NCI-H128 (cell line): ENCODE measurements around the gene MYOM3.

Experiments used
- DNase-seq: peaks from one replicate; lab custom pipeline; 2025; ENCODE audit not compliant: unreplicated experiment; lab: John Stamatoyannopoulos, UW

The MYOM3 gene

DNA sequence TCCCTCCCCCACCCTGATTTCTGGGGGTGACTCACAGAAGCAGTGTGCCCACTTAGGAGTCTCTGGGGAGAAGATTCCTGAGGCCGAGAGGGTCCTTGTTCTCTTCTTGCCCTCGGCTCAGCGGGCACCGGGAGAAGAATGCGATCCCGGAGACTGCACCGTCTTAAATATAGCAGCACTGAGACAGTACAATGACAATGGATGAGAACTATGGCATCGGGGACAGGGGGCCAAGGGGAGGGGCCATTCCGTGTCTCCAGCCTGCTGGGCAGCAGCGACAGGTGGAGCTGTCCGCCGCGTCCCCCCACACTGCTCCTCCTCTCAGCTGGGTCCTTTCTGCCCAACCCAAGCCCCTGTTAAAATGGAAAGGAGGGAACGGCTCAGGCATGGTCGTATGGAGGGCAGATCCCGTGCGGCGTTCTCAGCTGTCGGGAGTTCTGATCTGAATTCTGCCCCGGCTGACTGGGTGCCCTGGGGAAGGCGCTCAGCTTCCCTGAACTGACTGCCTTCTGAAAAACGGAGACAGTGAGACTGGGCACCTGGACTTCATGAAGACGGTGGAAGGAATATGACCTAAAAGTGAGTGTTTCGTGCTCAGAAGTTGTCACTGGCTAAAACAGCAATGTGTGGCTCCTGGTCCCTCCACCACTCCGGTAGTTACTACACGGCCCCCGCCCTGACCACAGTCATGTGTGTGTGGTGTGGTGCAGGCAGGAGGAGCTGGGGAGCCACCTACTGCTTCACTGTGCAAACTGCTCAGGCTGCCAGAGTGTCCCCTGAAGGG, at the start of gene MYOM3:
MYOM3 (minus strand) TSS at position 140 of the 784 bp plus-strand sequence. CDS start 3,499 bp downstream, outside the sequence.
- DNase-seq = peak; percentile 60

DNA sequence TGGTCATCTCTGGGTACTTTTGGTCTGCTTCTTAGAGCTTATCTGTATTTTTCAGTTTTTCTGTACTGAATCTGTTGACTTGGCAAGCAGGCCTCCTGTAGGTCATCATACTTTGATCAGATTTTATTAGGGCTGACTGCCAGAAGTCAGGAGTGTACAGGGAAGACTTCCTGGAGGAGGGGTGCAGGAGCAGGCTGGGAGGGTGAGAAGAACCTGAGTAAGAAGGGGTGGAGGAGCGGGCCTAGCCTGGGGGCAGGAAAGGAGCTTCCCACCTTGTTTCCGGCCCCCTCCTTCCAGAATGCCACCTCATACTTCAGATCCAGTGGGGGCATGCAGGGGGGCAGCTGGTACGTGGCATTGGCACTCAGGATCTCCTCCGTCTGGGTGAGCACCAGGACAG, 49.3 kb upstream of the MYOM3 start:
- no peak for DNase-seq

DNA sequence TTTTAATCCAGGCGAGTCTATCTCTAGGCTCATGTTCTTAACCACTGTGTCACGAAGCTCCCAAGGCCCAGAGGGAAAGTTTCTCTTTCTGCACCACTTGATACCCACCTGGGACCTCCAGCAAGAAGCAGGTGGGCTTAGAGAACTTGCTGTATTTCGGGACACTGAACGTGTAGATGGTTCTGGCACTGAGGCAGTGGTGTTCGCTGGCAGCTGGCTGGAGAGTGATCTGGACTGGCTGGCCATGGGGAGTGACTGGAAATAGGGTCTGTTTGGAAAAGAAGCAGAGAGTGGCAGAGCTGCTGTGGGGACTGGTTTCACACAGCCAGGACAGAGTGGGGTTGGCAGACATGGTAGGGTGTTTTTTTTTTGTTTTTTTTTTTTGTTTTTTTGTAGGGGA, 47.4 kb upstream of the MYOM3 start:
- no peak for DNase-seq

DNA sequence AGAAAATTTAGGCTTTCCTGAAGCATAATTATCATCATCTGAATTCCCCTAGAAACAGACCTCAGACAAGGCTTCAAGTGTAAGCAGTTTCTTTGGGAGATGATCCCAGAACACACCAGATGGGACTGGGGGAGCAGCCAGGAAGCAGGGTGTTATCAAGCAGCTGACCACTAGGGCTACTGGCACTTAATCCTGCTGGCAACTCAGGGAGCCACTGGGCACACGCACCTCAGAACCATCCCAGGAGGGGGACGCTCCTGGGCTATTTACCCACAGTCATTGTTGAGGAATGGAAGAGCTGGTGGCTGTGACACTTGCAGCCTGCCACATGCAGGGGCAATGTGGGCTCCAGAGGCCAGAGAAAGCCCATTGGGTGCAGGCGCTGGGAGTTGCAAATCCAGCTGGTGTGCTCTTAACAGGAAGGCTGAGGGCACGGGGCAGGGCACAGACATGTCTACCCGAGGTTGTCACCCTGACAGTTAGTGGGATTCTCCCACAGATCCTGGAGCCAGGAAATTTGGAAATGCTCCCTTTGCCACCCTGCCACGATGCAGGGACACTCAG, 46.1 kb upstream of the MYOM3 start:
- DNase-seq = no peak

DNA sequence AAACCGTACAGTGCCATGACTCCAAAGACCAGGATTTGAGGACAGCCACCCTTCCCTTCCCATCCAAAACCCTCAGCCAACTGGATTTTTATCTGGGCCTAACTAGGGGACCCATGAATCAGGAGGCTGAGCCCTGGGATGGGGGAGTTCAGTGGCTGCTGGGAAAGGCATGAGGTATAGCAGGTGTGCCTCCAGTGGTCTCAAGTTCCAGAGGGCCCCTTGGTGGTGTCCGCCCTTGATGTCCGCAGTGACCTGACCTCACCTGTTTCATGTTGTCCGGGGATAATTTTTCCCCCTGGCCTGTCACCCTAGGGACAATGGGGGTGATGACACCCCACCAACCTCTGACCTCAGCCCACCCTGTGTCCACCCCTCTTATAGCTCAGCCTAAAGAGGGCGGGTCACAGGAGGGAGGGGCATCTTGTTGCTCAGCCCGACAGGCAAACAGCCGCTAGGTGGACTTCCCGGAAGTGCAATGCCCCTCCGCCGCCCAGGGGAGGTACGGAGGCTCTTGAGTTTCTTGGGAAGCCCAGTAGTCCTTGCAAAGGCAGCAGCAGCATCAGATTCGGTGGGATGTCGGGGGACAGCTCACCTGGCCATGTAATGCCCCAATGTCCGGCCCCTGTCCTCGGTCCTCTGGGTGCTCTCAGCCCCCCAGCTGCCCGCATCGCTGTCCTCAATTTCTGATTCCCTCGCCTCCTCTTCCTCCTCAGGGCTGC, 44.8 kb upstream of the MYOM3 start:
- DNase-seq = no peak

DNA sequence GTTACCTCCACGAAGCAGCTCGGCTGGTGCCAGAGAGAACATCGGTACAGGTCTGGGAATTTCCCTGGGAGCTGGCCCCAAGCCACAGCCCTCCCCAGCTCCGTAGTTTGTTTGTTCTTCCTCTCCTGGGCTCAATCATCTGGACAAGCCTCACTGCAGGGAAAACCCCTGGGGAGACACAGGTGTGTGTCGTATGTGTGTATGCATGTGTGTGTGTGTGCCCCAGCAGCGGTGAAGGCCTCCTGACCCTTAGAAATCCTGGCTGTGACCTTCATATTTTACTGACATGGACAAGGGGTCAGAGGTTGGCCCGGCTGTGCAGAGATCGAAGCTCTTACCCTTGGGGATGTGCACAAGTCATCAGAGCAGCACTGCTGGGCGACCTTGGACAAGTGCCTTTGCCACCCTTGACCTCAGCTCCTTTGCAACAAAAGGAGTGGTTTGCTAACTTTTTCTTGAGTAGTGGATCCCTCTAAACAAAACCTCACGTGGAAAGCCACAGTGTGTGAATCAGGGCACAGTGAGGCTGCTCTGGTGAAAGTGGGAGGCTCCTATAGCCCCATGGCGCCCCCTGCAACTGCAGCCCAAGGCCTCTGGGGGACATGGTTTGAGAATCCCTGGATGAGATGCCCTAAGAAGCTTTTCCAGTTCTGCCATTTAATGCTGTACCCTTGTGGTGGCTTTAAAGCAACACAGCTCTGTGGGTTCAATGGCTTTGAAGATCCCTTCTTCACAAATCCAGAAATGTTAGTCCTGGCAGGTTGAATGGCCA, 43.3 kb upstream of the MYOM3 start:
- DNase-seq = no peak

DNA sequence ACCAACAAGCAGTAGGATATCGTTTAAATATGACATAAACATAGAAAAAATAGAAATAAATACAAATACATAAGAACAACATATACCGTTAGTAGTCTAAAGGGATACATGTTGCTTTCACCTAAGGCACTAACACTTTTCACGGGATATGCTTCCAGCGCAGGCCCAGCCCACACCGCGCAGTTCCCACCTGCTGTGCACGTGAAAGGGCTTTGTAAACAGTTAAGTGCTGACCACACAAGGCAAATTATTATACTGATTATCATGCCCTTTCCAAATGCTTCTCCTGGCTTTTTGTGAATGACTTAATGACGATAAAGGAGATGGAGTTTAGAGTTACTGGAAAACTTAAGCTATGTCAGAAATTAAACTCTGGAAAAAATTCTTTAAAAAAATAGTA, 42.3 kb upstream of the MYOM3 start:
- peak; percentile 11 for DNase-seq

DNA sequence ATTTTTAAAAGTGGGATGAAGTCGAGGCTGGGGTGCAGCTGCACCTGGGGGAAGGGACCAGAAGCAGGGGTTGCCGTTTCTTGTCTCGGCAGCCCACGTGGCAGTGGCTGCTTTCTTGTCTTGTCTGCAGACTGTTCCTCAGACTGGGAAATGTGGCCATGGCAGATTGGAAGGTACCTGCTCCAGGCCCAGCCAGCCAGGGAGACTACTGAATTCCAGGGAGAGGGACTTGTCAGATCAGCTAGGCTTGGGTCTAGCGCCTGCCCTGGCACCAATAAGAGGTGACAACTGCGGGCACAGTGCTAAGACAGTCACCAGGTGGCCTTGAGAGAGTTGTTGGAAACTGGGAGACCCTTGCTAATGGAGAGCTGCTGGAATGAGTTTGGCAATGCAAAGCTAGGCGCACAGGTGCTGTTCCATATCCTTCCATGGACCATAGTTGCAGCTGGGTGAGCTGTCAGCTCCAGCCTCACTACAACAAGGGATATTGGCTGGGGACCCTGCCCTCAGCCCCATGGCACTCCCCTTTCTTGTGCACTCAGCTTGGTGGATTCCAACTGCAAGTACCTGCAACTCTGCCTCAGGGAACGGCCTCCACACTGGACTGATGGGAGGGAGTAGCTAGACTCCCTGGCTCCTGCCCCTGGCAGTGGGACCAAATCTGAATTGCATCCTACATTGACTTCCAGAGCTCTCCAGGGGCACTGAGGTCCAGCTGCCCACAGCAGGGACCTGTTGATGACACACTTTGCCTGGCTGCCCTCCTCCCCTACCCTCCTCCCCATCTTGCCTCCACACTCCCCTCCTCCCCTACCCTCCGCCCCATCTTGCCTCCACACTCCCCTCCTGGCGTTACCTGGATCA, 40.9 kb upstream of the MYOM3 start:
- DNase-seq = no peak

DNA sequence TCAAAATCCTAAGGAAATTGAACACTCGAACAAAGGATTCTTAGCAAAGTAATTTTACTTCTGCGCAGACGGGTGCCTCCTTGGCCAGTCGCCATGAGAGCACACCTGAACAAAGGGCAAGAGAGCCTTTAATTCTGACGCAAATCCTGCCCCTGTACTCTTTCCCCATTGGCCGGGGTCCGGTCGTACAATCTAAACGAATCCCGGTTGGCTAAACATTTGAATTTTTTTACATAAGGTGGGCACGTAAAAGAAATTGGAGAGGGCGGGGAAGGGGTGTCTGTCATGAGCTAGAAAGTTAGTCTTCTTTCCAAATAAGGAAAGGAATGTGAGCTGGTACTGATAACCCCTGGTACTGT, 39.2 kb upstream of the MYOM3 start:
- peak; percentile 88 for DNase-seq

DNA sequence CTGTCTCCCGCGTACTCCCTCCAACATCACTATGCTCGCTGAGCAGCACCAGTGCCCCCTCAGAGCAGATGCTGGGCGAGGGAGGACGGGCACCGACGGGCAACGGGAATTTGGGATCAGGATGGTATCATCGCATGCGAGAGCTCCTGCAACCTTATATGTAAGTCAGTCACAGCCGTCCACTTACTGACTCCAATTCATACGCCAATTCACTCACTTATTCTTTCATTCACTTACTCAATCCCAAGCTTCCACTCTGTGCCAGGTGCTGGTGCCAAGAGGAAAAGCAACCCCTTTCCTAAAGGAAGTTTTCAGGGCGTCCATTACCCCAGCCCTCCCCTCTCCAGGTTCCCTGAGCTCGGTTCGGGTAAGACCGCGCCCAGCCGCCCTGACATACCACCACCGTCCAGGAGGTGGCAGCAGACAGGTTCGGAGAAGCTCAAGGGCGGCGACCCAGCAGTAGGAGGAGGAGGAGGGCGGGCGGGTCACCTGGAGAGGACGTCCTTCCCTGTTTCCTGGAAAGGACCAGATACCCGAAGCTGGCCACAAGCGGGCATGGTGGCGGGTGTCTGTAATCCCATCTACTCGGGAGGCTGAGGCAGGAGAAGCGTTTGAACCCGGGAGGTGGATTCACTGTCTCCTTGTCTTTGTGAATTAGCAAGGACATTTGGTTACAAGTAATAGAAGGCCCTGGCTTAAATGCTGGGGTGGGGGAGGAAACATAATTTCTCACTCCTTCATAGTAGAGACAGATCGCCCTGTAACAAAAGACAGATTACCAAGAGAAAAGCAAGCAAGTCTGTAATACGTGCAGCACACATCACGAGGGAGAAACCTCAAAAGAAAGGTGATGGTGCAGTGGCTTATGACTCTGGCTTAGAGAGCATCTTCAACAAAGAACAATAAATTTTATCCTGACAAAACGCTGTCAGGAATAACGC, 38.6 kb upstream of the MYOM3 start:
- DNase-seq = peak; percentile 88

DNA sequence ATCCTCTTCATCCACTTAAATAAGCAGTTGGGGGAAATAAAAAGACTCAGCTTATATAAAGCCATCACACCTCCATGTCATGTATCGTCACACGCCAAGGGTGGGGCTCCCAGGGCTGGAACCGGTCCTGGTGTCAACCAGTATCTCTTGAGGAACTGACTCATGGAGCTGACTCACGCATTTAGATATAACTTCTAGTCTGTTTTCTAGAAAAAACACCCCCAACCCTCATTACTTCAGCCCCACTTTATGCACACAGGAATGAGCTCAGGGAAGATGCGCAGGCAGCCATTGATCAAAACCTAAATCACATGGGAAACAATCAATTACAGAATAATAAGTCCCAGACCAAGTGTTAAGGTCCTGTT, 37.9 kb upstream of the MYOM3 start:
- DNase-seq = no peak

DNA sequence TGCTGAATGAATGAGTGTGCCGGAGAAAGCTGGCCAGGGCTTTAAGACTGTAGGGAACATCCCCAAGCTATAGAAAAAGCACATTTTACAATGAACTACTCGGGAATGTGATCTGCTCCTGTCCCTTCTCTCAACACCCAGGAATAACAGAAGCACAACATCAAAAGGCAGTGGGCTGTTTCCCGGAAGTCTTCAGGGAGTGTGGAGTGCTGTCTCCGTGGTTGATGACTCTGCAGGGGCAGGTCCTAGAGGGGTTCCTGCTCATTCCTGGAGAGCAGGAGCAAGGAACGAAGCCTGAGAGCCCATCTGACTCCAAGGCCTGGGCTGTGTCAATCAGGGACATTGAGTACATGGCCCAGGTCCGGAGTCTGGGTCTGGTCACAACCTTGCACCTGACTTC, 35.9 kb upstream of the MYOM3 start:
- no peak for DNase-seq

DNA sequence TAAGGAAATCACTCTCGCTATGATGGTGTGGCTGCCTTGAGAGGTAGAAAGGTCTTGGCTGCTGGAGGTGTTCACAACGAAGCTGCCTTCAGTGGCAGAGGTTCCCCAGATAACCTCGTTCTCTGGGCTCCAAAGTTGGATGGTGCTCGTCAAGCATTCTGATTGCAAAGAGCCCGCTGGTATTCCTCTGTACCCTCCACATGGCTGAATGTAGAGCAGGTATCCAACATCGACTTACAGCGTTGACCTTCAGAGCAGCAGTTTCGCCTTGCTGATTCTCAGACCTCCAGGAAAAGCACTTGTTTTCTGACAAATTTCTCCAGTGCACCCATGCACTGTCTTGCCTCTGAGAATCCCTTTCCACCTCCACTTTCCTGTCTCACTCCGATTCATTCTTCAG, 35.3 kb upstream of the MYOM3 start:
- no peak for DNase-seq

DNA sequence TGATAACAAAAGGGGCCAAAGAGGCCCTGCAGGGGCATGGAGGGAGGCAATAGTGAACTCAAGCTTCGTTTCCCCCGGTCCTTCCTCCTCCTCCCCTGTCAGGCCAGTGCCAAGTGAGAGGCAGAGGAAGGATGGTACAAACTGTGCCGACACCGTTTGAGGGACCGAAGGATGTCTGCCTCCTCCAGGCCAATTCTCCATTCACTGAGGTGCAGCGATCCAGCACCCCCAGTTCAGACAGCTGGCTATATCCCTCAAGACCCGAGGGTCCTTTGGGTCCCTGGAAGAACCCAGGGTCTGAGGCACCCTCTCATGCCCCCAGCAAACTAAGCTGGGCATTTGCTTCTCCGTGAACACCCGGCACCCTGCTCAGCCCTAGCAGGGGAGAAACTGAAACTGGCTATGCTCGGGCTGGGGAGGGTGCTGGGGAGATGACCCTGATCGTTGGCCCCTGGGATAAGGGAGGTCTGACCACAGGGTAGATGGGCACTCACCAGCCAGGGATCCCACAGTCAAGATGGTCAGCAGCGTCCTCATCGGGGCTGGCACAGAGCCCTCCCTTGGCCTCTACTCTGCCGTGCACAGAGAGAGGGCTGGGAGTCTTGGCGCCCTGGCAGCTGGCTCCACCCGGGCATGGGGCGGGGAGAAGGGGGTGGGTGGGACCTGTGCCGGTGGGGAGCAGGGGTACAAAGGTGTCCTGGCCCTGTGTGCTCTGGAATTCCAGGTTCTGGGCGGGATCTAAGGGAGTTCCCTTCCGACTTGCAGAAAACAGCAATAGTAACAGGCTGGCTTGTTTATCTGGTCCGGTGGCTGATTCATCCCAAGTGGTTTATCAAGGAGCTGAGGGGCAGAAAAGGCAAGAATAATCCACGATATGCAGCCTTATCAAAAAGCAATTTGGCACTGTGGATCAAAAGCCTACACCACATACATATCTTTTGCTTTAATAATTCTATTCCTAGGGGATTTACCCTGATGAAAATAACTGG, 30.9 kb upstream of the MYOM3 start, which contains the start of gene IL22RA1:
IL22RA1 (minus strand) TSS at position 595 of the 989 bp plus-strand sequence; CDS start at position 537, 58 bp downstream.
- no peak for DNase-seq

DNA sequence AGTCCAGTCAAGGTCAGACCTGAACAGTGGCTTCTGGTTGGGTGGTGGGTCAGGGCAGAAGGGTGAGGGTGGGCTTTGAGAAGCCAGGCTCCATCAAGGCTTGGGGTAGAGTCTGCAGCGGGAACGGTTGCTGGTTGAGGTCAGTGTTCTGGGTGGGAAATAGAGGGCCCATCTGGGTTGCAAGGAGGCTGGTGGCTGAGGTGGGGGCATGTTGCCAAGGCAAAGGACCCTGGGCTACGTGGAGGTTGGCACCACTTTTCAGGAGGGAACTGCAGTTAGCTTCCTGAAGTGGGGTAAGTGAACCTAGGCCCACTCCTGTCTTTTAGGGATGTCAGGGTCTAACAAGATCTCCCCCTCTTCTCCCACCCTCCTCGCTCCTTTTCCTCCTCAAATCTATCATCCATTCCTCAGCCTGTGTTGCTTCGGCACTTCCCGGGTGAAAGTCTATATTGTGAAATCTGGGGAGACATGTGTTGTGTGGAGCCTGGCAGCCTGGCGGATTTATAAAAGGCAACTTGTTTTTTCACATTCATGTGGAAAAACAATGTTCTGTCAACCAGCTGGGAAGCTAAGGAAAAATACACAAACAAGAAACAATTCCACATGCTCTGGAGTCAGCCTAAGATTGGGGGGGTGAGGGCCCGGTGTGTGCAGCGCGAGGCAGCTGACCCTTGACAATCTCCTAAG, 29.5 kb upstream of the MYOM3 start:
- DNase-seq = no peak

DNA sequence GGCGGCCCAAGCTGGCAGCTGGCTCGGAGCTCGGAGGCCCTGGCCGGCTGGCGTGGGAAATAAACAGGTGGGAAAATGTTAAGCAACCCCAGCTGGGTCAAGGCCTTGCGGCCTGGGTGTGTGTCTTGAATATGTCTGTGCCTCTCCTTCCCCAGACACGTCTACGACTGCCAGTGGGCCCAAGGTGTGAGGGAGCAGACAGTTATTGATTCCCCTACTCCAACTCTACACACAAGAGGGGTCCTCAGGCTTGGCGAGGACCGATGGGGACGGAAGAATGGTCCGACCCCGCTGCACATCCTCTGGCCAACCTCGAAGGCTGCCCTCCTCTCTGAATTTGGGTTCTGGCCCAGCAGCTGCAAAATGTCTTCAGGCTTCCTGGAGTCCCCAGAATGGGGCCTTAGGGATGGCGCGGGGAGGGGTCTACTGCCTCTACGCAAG, 28.8 kb upstream of the MYOM3 start:
- no peak for DNase-seq

DNA sequence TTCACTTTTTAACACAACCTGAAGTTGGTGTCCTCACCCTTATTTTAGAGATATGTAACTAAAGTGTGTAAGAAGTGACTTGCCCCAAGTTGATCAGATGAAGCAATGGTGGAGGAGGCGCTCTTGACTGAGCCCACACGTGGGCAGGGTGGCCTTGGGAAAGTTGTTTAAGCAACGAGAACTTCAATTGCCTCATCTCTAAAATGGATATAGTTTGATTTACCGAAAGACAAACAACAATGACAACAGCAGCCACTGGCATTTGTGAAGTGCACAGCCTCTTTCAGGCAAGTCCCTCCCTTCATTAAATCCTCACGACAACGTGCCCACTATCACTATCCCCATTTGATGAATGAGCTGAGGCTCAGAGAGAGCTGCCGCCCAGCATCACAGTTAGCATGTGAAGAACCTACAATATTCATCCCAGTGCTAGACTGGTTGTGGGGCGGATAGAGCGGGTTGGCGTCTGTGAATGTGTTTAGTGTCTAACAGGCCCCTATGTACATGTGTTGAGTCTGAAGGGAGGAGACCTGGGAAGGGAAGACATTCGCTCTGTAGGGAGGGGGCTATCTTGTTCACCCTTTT, 28.0 kb upstream of the MYOM3 start:
- DNase-seq = no peak

DNA sequence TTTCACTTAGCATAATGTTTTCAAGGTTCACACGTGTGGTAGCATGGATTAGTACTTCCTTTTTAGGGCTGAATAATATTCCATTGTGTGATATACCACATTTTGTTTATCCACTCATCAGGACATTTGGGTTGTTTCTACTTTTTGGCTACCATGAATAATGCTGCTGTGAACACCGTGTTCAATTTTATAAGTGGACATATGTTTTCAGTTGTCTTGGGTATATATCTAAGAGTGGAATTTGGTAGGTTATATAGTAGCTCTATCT, 27.2 kb upstream of the MYOM3 start:
- no peak for DNase-seq
